ENCODE data around the gene MCAT.

The MCAT gene

GRCh38 chr22:43131773-43132501, 11.3 kb downstream of the MCAT start:
- H3K4me3 ChIP-seq (ENCODE audit: low read depth, low read length) = no peak overlapping the region
- no peak for DNase-seq (ENCODE audit: low read depth)

- H3K4me3 ChIP-seq (ENCODE audit: low read depth, low read length) = no peak overlapping the region
- DNase-seq (ENCODE audit: low read depth) = no peak
Observed at GRCh38 chr22:43129426-43130425, 13.5 kb downstream of the MCAT start.

- no peak for DNase-seq (ENCODE audit: low read depth)
- H3K4me3 ChIP-seq (ENCODE audit: low read depth, low read length) = no peak overlapping the region
Observed at GRCh38 chr22:43128928-43129424, 14.2 kb downstream of the MCAT start.

- H3K4me3 ChIP-seq (ENCODE audit: low read depth, low read length) = no peak overlapping the region
- no peak for DNase-seq (ENCODE audit: low read depth)
Observed at GRCh38 chr22:43128116-43128515, 15.1 kb downstream of the MCAT start.

GRCh38 chr22:43127166-43127908, 15.9 kb downstream of the MCAT start:
- H3K4me3 ChIP-seq (ENCODE audit: low read depth, low read length) = no peak overlapping the region
- DNase-seq (ENCODE audit: low read depth) = no peak

GRCh38 chr22:43126501-43127165, 16.6 kb downstream of the MCAT start:
- H3K4me3 ChIP-seq (ENCODE audit: low read depth, low read length) = no peak overlapping the region
- no peak for DNase-seq (ENCODE audit: low read depth)

- DNase-seq (ENCODE audit: low read depth) = no peak
- H3K4me3 ChIP-seq (ENCODE audit: low read depth, low read length) = no peak overlapping the region
Observed at GRCh38 chr22:43118953-43119458, 24.2 kb downstream of the MCAT start.

GRCh38 chr22:43118024-43118849, 25.0 kb downstream of the MCAT start:
- H3K4me3 ChIP-seq (ENCODE audit: low read depth, low read length) = no peak overlapping the region
- DNase-seq (ENCODE audit: low read depth) = no peak

- DNase-seq (ENCODE audit: low read depth) = no peak
- H3K4me3 ChIP-seq (ENCODE audit: low read depth, low read length) = no peak overlapping the region
Observed at GRCh38 chr22:43116932-43117331, 26.3 kb downstream of the MCAT start.

GRCh38 chr22:43114958-43115357, 28.2 kb downstream of the MCAT start:
- DNase-seq (ENCODE audit: low read depth) = no peak
- H3K4me3 ChIP-seq (ENCODE audit: low read depth, low read length) = no peak overlapping the region

GRCh38 chr22:43113526-43114251, 29.5 kb downstream of the MCAT start:
- H3K4me3 ChIP-seq (ENCODE audit: low read depth, low read length) = no peak overlapping the region
- no peak for DNase-seq (ENCODE audit: low read depth)

- H3K4me3 ChIP-seq (ENCODE audit: low read depth, low read length) = peak overlapping the region; percentile 48
- DNase-seq (ENCODE audit: low read depth) = no peak
Observed at GRCh38 chr22:43110927-43111623, 32.1 kb downstream of the MCAT start.

- peak within 1 kb of the TSS; percentile 48 for H3K4me3 ChIP-seq (ENCODE audit: low read depth, low read length)
- DNase-seq (ENCODE audit: low read depth) = no peak
Observed at GRCh38 chr22:43110444-43110926, 32.7 kb downstream of the MCAT start, which contains the start of gene BIK. Gene BIK, plus strand, starts transcription at chr22:43110750. Its CDS starts 13,273 bp downstream, at chr22:43124023.

- peak overlapping the region; percentile 48 for H3K4me3 ChIP-seq (ENCODE audit: low read depth, low read length)
- DNase-seq (ENCODE audit: low read depth) = no peak
Observed at GRCh38 chr22:43109921-43110443, 33.2 kb downstream of the MCAT start.

- no peak for DNase-seq (ENCODE audit: low read depth)
- H3K4me3 ChIP-seq (ENCODE audit: low read depth, low read length) = no peak overlapping the region
Observed at GRCh38 chr22:43109511-43109910, 33.7 kb downstream of the MCAT start.

GRCh38 chr22:43106302-43106701, 36.9 kb downstream of the MCAT start:
- DNase-seq (ENCODE audit: low read depth) = no peak
- H3K4me3 ChIP-seq (ENCODE audit: low read depth, low read length) = no peak overlapping the region

Data from skeletal muscle cell (primary cell).